Thyroid gland (tissue), 4 donors: ENCODE data around the gene TBC1D16. TPM values are rescaled to one million over a fixed set of nuclear protein-coding genes. Genes with fewer than 3 reads are reported as not detected.

Source experiments
- DNase-seq, 2 donors: peaks; one replicate each; pipeline ENCODE4 v3.0.0-alpha.2; 2019
- H3K27ac ChIP-seq, 3 donors: fragments of 200-600 bp; sonication (generic); 1 replicate in 2 of 3; 2 replicates in 1 of 3; pipeline ENCODE4 v1.5.1; 2016 to 2019; ENCODE audit warnings: mild to moderate bottlenecking in 1 of 3, moderate library complexity in 1 of 3
- H3K27me3 ChIP-seq: fragments of 200-600 bp; sonication (generic); one replicate; pipeline ENCODE4 v1.5.1; 2019
- H3K36me3 ChIP-seq, 2 donors: fragments of 200-600 bp; sonication (generic); one replicate each; pipeline ENCODE4 v1.5.1; 2016 to 2019
- H3K4me1 ChIP-seq, 2 donors: fragments of 200-600 bp; sonication (generic); one replicate each; pipeline ENCODE4 v1.5.1; 2017 to 2019
- H3K4me3 ChIP-seq, 3 donors: fragments of 200-600 bp; sonication (generic); replicated peaks in 1 of 3; 1 replicate in 2 of 3; 2 replicates in 1 of 3; pipeline ENCODE4 v1.5.1; 2016; ENCODE audit warnings: mild to moderate bottlenecking in 1 of 3
- H3K9me3 ChIP-seq: fragments of 200-600 bp; sonication (generic); one replicate; pipeline ENCODE4 v1.5.1; 2017
- CTCF ChIP-seq, 6 experiments: fragments of 200-600 bp in 3 of 6; fragments of 450-650 bp in 3 of 6; sonication (generic) in 3 of 6; IDR thresholded peaks; one replicate each; pipeline ENCODE4 v1.5.1; 2016 to 2019; ENCODE audit warnings: antibody characterized with exemption in 6 of 6, mild to moderate bottlenecking in 2 of 6, inconsistent platforms in 1 of 6, moderate library complexity in 1 of 6
- POLR2A ChIP-seq, 2 donors: fragments of 450-650 bp; IDR thresholded peaks; one replicate each; pipeline ENCODE4 v1.6.1; 2017; ENCODE audit warnings: antibody characterized with exemption in 2 of 2, mild to moderate bottlenecking in 2 of 2, moderate library complexity in 1 of 2
- WGBS, 2 donors: methylation state at CpG; one replicate each; pipeline ENCODE4 v1.1.5; 2017; 5-methylcytosine and 5-hydroxymethylcytosine counted together
- intact Hi-C: fragments of 100-400 bp; cut with DNase I; formaldehyde crosslinking; loops from one replicate; pipeline ENCODE4 v1.15.1; 2023
- total RNA-seq, 4 donors: library from RNA; depleted of rRNA; stranded (reverse); fragments of >200 nt; gene quantifications; one replicate each; pipeline ENCODE4 v1.2.3, GENCODE V29; 2016

Gene TBC1D16
- total RNA-seq, 4 donors from 2014 or later, result 25.4 to 32.2 (median 29.8) TPM

- H3K4me3 ChIP-seq, result no peak overlapping the region
- H3K4me1 ChIP-seq, result peaks cover 22 to 50% of the 10 kb centered on the region in 2 donors
- no peaks in the 10 kb centered on the region for H3K9me3 ChIP-seq
- intact Hi-C loops, result loop anchor here (5.0 kb wide), 1 partner anchor 204 kb away; no protein-coding TSS in a partner anchor
- no peak overlapping the region for H3K27ac ChIP-seq
- 37 to 47% methylated on average over 14 to 18 of the region's 30 CpGs for WGBS, 2 donors
- peak in 3 of 6 experiments; percentile 26 to 84 (median 47) for TF ChIP-seq CTCF (IDR thresholded peaks at IDR 0.05)
- TF ChIP-seq POLR2A (IDR thresholded peaks at IDR 0.05), result no peak
- DNase-seq, result peak; percentile 84 to 86
- H3K36me3 ChIP-seq, result no peaks in the 10 kb centered on the region
- no peaks in the 10 kb centered on the region for H3K27me3 ChIP-seq
Observed at GRCh38 chr17:79991140-79991923, 44.3 kb downstream of the TBC1D16 start.

- H3K9me3 ChIP-seq, result no peaks in the 10 kb centered on the region
- 91 to 92% methylated on average over 17 of the region's 17 CpGs for WGBS, 2 donors
- no peaks in the 10 kb centered on the region for H3K36me3 ChIP-seq
- H3K4me1 ChIP-seq, result peaks cover 22 to 50% of the 10 kb centered on the region in 2 donors
- H3K27ac ChIP-seq, result no peak overlapping the region
- intact Hi-C loops, result loop anchor here (5.0 kb wide), 1 partner anchor 203 kb away; no protein-coding TSS in a partner anchor
- no peak for TF ChIP-seq CTCF (IDR thresholded peaks at IDR 0.05)
- TF ChIP-seq POLR2A (IDR thresholded peaks at IDR 0.05), result no peak
- no peak overlapping the region for H3K4me3 ChIP-seq
- DNase-seq, result no peak
- H3K27me3 ChIP-seq, result no peaks in the 10 kb centered on the region
Observed at GRCh38 chr17:79990704-79991103, 45.0 kb downstream of the TBC1D16 start.

GRCh38 chr17:79990051-79990592 is 45.5 kb downstream of the TBC1D16 start:
- intact Hi-C loops, result loop anchor here (5.0 kb wide), 1 partner anchor 203 kb away; no protein-coding TSS in a partner anchor
- no peak overlapping the region for H3K4me3 ChIP-seq
- H3K27ac ChIP-seq, result no peak overlapping the region
- no peak for DNase-seq
- WGBS, 2 donors, result 84 to 87% methylated on average over 15 to 18 of the region's 21 CpGs
- no peaks in the 10 kb centered on the region for H3K36me3 ChIP-seq
- H3K4me1 ChIP-seq, result peaks cover 22 to 50% of the 10 kb centered on the region in 2 donors
- H3K27me3 ChIP-seq, result no peaks in the 10 kb centered on the region
- TF ChIP-seq POLR2A (IDR thresholded peaks at IDR 0.05) (no peak), CTCF (IDR thresholded peaks at IDR 0.05) (no peak)
- H3K9me3 ChIP-seq, result no peaks in the 10 kb centered on the region

GRCh38 chr17:79989106-79989835 is 46.4 kb downstream of the TBC1D16 start:
- no peaks in the 10 kb centered on the region for H3K27me3 ChIP-seq
- DNase-seq, result no peak
- no peak overlapping the region for H3K4me3 ChIP-seq
- no peaks in the 10 kb centered on the region for H3K36me3 ChIP-seq
- no peak for TF ChIP-seq CTCF (IDR thresholded peaks at IDR 0.05)
- no peak for TF ChIP-seq POLR2A (IDR thresholded peaks at IDR 0.05)
- intact Hi-C loops, result no loop called here
- H3K4me1 ChIP-seq, result peaks cover 22 to 50% of the 10 kb centered on the region in 2 donors
- H3K9me3 ChIP-seq, result no peaks in the 10 kb centered on the region
- no peak overlapping the region for H3K27ac ChIP-seq
- WGBS, 2 donors, result 91 to 93% methylated on average over 19 to 20 of the region's 20 CpGs
